Frontal cortex (tissue), 4 donors: Measurements from ENCODE around the gene HSPH1. TPM values are rescaled to one million over a fixed set of nuclear protein-coding genes. Genes with fewer than 3 reads are reported as not detected.

ENCODE experiments used
- DNase-seq, 2 donors: peaks; one replicate each; pipeline ENCODE4 v3.0.0; 2012; ENCODE audit warnings: low spot score in 2 of 2
- FAIRE-seq: peaks from 2 replicates; lab custom pipeline; 2012; peaks lifted over from hg19 to GRCh38; lab: Jason Lieb, UNC
- total RNA-seq: library from RNA; depleted of rRNA; stranded (reverse); fragments of >200 nt; gene quantifications from one replicate; pipeline ENCODE4 v1.2.3, GENCODE V29; 2014
- donor health status: control.
- donor health status: control.
- donor health status: control.

HSPH1 gene
- total RNA-seq = 77.5 TPM

- DNase-seq (peak; percentile 90 to 92), FAIRE-seq (peak; percentile 78)
Measured at GRCh38 chr13:31161557-31162150, at the start of gene HSPH1. Gene HSPH1, minus strand, starts transcription at chr13:31161904. Its CDS starts 322 bp downstream, at chr13:31161582.

GRCh38 chr13:31209841-31210210 lies 48.1 kb upstream of the HSPH1 start:
- FAIRE-seq (no peak), DNase-seq (no peak)

DNA sequence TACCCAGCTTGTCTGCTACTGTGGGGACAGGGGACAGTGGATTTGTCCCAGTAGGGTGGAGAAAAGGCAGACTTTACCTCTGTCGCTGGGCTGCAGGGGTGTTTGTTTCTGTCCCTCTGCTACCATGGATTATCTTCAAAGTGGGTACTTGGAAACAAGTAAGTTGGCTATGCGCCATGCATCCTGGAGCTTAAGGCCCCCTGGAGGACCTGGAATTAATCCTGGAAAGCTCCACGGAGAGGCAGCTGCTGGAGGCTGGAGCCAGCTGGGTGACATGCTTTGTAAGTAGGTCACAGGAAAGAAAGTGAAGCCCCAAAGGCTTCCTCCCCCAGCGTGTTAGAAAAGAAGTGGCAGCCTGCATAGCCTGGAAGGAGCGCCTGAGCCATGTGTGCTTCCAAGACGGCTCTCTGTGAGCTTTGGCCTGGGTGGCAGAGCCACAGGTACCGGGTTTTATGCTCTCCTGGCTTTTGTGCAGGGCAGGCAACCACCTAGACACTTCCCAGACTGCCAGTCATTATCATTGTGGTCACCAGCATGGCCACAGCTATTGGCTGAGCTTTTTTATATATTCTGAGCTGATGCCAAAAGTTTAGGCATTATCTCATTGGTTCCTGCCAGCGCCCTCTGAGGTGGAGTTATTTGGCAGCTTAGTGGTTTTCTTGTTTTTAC lies 47.6 kb upstream of the HSPH1 start:
- DNase-seq (peak in 1 of 2 donors; percentile 66), FAIRE-seq (no peak)

DNA sequence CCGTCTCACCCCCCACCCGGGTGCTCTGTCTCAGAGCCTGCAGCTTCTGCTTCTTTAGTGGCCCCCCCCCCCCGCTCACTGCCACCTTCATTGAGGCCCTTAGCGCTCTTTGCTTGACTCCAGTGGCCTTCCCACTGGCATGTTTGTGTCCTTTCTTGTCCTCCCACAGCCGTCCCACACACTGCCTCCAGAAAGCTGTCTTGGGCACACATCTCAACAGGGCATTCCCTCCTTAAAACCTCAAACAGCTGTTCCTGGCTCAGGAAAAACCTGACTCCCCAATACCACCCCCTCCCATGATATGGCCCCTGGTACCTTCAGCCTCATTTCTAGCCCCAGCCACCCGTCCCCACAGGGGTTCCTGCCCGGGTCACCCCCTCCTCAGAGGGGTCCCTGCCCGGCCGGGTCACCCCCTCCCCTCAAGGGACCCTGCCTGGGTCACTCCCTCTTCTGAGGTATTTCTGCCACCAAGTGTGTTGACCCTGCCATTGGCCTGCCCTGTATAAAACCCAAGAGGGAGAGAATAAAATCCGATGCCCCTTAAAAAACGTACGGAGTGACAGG lies 46.9 kb upstream of the HSPH1 start:
- FAIRE-seq (no peak), DNase-seq (no peak)

- no peak for FAIRE-seq
Measured at GRCh38 chr13:31207661-31208552, 46.2 kb upstream of the HSPH1 start.

DNA sequence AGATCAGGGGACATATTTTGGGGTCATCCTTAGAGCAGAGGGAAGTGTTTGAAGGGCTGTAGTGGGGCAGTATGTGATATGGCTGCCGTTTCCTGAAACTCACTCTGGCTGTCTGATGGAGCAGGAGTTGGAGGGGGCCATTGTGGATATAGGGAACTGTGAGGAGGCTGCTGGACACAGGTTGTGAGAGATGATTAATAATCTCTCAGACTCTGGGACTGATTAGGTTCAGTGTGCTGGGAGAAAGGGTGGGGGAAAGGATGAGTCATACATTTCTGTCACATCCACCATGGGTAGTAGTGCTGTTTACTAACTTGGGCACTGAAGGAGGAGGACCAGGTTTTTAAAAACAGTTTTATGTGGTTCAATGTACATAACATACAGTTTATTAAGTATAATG lies 42.9 kb upstream of the HSPH1 start:
- DNase-seq = no peak
- no peak for FAIRE-seq

More at GRCh38 chr13:31207661-31208552, 46.2 kb upstream of the HSPH1 start:
- DNase-seq = no peak

- FAIRE-seq (no peak), DNase-seq (no peak)
Measured at GRCh38 chr13:31201341-31202031, 39.8 kb upstream of the HSPH1 start.

- no peak for FAIRE-seq
- DNase-seq = peak; percentile 55 to 56
Measured at GRCh38 chr13:31200637-31200971, 38.9 kb upstream of the HSPH1 start.

DNA sequence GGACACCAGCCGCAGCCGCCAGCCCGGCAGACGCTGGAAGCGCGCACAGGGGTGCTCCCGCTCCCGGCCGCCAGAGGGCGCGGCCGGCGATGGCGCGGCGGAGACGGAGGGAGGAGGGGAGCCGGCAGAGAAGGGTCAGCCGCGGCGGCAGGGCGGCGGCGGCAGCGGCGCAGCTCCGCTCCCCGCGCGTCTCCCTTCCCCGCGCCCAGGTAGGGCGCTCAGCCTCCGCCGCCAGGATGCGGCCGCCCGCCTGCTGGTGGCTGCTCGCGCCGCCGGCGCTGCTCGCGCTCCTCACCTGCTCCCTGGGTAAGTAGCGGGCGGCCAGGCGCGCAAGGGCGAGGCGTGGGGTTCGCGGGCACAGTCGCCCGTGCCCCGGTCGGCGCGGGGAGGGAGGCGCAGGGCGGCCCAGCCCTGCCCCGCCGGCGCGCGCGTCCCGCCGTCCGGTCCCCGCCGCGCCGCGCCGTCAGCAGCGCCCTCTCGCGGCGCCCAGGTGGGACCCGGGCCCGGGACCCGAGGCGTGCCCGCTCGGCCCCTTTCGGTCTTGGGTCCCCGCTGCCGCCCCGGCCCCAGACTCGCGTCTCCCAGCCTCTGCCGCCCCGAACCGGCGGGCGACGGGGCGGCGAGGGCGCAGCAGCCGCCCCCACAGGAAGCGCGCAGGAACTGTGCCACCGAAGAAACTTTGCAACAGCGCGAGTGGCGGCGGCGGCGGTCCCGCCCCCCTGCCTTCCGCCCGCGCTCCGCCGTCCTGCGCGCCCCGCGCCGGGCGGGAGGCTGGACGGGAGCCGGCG lies 38.3 kb upstream of the HSPH1 start, which contains the start of gene B3GLCT:
B3GLCT (plus strand) TSS at position 127 of the 788 bp plus-strand sequence; CDS start at position 237, 110 bp downstream.
- peak; percentile 93 for DNase-seq
- FAIRE-seq = no peak

GRCh38 chr13:31199527-31199848 lies 37.8 kb upstream of the HSPH1 start:
- no peak for FAIRE-seq

GRCh38 chr13:31198519-31198918 lies 36.8 kb upstream of the HSPH1 start:
- FAIRE-seq = no peak
- DNase-seq = no peak

More at GRCh38 chr13:31199527-31199848, 37.8 kb upstream of the HSPH1 start:
- no peak for DNase-seq

- FAIRE-seq = no peak
- DNase-seq = no peak
Measured at GRCh38 chr13:31196992-31197391, 35.3 kb upstream of the HSPH1 start.

DNA sequence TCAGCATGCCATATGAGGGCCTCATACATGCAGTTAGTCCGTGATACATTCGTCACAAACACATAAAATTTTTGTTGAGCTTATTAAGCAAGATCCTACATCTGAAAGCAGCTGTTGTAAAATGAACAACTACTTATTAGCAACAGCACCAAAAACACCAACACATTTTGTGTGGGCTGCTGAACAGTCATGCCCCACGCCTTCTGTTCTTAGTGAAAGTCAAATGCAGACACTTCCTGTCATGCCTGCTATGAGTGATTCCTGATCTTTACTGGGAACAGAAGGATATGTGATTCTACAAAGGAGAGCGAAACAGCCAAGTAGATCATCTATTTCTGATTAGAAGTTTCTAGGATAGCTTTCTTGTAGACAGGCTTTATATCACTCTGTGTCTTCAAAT lies 33.9 kb upstream of the HSPH1 start:
- DNase-seq = no peak
- FAIRE-seq = no peak

DNA sequence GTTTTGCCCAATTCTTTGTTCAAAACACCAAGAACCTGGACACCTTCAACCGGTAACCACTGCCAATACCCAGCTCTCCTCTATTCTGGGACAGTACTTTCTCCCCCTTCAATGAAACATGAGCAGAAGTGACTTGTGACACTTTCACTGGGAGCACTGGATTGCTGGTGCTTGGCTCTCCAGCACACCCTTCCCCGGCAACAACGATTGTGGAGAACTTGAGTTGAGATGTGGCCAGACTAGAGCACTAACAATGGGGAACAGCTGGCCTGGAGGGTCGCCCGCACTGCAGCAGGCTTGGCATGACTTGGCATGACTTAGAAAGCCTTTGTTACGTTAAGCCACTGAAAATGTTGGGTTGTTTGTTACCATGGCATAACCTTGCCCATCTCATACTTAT lies 30.6 kb upstream of the HSPH1 start:
- FAIRE-seq (peak; percentile 79), DNase-seq (peak in 1 of 2 donors; percentile 63)

DNA sequence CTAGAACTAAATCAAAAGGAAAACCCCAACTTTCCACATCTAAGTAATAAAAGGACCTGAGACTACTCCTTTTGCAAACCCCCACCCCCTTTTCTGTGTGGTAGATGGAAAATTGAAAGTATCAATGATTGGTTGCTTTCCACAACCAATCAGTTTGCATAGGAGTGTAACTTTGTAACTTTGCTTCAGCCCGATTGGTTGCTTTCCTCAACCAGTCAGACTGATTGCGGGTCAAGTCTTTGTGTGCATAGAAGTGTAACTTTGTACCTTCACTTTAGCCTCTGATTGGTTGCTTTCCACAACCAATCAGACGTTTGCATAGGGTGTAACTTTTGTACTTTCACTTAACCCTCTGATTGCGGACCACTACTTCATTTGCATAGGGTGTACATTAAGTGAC lies 30.0 kb upstream of the HSPH1 start:
- DNase-seq = no peak
- FAIRE-seq = no peak

- no peak for FAIRE-seq
- no peak for DNase-seq
Measured at GRCh38 chr13:31184981-31185645, 23.4 kb upstream of the HSPH1 start.

GRCh38 chr13:31184451-31184850 lies 22.7 kb upstream of the HSPH1 start:
- FAIRE-seq (no peak), DNase-seq (no peak)

- no peak for FAIRE-seq
Measured at GRCh38 chr13:31182987-31183386, 21.3 kb upstream of the HSPH1 start.

DNA sequence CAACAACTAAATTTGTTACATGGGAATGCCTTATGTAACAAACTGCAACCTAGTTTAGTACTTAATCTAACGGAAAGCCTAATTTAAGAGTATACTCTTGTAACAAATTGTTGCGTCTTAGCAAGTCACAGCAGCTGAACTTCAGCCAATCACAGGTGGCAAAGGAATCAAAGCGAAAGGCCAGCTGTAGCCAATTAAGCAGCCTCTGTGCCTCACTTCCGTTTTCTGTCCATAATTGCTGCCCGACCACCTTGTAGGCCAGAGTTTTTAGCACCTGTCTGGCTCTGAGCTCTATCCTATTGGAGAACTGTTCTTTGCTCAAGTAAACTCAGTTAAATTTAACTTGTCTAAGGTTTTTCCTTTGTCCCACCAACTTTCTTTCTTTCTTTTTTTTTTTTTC lies 18.1 kb upstream of the HSPH1 start:
- FAIRE-seq = no peak
- no peak for DNase-seq

More at GRCh38 chr13:31182987-31183386, 21.3 kb upstream of the HSPH1 start:
- no peak for DNase-seq
